ENCODE results near the gene EPB42.

The EPB42 gene

GRCh38 chr15:43220991-43221403, at the start of gene EPB42:
Gene EPB42 (minus strand): TSS chr15:43221018. CDS start chr15:43220825, 193 bp downstream.
- ChIA-PET POLR2A (no interaction called here), CTCF (interaction anchor here (1.8 kb wide), 1 partner anchor 17 kb away, joined by 4 read pairs; no protein-coding TSS in a partner anchor)

More at GRCh38 chr15:43220991-43221403, at the start of gene EPB42:
- TF ChIP-seq ZNF558 (tag by site-specific recombination; IDR thresholded peaks at IDR 0.05) (no peak), ZNF302 (tag by site-specific recombination; IDR thresholded peaks at IDR 0.05; ENCODE audit: low read depth) (no peak), KLF1 (tag by site-specific recombination; IDR thresholded peaks at IDR 0.05) (no peak), ZBTB6 (tag by site-specific recombination; IDR thresholded peaks at IDR 0.05) (no peak), ZNF112 (tag by site-specific recombination; IDR thresholded peaks at IDR 0.05) (no peak), ZNF416 (tag by site-specific recombination; IDR thresholded peaks at IDR 0.05) (no peak), ZBTB1 (tag by site-specific recombination; IDR thresholded peaks at IDR 0.05) (no peak), ZNF26 (tag by site-specific recombination; IDR thresholded peaks at IDR 0.05) (no peak), ZNF10 (tag by site-specific recombination; IDR thresholded peaks at IDR 0.05) (no peak), ZNF280D (tag by site-specific recombination; IDR thresholded peaks at IDR 0.05) (no peak), ZNF239 (tag by site-specific recombination; IDR thresholded peaks at IDR 0.05) (no peak), ZBTB10 (tag by site-specific recombination; IDR thresholded peaks at IDR 0.05) (no peak), ZSCAN4 (tag by site-specific recombination; IDR thresholded peaks at IDR 0.05) (no peak)
- Histone ChIP-seq H3K27ac (ENCODE audit: extremely low read depth, low read depth, low read length) (no peak within 1 kb of the TSS), H3K9me3 (ENCODE audit: control insufficient read depth, insufficient read depth, low read depth, low read length) (no peaks in the 10 kb centered on the region), H3K4me1 (ENCODE audit: control insufficient read depth, insufficient read depth, low read length) (no peaks in the 10 kb centered on the region), H3K4me3 (ENCODE audit: low read depth, low read length) (no peak within 1 kb of the TSS), H3K36me3 (ENCODE audit: control insufficient read depth in 2 of 2, insufficient read depth in 1 of 2, low read length in 2 of 2) (no peaks in the 10 kb centered on the region)
